GM12873 (cell line): ENCODE results near the gene SCRN2.

ENCODE experiments used
- TF ChIP-seq, protein P1 (sequence below): IDR thresholded peaks from 2 replicates; pipeline ENCODE4 v1.5.1; 2012; ENCODE audit warnings: low read depth, mild to moderate bottlenecking, moderate library complexity, low read length, control low read depth; ENCODE audit not compliant: insufficient read depth; ENCODE audit errors: missing control alignments

SCRN2 gene

DNA sequence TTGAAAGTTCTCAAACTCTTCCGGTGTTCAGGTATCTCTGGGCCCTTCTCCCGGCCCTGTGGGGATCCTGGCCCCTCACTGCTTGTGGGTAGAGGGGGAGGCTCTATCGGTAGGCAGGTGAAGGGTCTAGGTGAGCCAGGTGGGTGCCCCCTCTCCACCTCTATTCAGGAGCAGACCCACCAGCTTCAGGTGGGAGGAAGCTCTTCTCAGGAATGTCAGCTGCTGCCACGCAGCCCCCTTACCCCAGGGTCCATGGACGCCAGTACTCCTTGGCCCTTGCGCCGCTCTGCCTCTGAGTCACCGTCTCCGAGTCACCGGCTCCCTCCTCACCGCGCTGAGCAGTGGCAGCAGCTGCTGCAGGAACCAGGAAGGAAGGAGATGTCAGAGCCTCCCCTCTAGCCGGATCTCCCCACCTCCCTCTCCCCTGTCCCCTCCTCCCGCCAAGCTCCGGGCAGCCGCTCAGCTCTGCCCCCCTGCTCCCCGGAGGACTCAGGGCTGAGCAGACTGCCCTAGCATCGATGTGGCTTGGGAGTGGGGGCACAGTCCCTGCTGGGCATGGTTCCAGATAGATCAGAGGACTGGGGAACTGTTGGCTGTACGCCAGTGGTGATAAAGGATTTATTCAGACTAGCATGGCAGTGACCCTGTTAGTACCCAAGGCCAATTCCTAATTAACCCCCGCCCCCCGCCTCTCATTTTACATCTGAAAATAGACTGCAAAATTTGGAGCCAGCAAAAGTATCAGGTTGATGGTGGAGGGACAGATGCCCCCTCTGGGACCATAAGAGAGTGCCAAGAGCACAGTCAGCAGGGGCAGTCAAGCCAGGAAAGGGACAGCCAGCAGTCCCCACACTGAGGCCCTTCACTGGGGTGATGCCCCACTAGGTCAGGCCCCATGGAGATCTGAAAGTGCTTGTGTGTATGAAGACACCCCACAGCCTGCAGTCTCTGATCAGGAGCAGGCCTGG lies 19.4 kb downstream of the SCRN2 start, which contains the start of gene OSBPL7:
Gene OSBPL7 (minus strand): TSS at position 371 of the 968 bp plus-strand sequence. CDS start 1,516 bp downstream, outside the sequence.
- TF ChIP-seq, protein P1, sequence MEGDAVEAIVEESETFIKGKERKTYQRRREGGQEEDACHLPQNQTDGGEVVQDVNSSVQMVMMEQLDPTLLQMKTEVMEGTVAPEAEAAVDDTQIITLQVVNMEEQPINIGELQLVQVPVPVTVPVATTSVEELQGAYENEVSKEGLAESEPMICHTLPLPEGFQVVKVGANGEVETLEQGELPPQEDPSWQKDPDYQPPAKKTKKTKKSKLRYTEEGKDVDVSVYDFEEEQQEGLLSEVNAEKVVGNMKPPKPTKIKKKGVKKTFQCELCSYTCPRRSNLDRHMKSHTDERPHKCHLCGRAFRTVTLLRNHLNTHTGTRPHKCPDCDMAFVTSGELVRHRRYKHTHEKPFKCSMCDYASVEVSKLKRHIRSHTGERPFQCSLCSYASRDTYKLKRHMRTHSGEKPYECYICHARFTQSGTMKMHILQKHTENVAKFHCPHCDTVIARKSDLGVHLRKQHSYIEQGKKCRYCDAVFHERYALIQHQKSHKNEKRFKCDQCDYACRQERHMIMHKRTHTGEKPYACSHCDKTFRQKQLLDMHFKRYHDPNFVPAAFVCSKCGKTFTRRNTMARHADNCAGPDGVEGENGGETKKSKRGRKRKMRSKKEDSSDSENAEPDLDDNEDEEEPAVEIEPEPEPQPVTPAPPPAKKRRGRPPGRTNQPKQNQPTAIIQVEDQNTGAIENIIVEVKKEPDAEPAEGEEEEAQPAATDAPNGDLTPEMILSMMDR: peak; percentile 7

DNA sequence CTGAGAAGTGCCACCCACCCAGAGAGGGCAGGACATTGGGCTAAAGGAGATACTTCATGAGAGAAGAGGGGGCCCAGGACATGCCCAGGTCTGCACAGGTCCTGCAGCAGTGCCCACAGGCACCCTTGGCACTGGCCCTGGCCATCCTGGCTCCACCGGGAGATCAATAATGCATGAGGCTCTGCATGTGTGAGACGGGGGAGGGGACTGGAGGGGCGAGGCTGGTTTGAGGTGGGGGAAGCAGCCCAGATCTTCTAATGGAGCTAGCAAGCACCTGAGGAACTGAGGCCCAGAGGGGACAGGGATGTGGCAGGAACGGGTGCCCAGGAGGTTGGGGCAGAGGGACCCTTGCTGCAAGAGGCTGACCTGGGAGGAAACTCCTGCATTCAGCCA lies 20.0 kb downstream of the SCRN2 start:
- TF ChIP-seq, protein P1: no peak

DNA sequence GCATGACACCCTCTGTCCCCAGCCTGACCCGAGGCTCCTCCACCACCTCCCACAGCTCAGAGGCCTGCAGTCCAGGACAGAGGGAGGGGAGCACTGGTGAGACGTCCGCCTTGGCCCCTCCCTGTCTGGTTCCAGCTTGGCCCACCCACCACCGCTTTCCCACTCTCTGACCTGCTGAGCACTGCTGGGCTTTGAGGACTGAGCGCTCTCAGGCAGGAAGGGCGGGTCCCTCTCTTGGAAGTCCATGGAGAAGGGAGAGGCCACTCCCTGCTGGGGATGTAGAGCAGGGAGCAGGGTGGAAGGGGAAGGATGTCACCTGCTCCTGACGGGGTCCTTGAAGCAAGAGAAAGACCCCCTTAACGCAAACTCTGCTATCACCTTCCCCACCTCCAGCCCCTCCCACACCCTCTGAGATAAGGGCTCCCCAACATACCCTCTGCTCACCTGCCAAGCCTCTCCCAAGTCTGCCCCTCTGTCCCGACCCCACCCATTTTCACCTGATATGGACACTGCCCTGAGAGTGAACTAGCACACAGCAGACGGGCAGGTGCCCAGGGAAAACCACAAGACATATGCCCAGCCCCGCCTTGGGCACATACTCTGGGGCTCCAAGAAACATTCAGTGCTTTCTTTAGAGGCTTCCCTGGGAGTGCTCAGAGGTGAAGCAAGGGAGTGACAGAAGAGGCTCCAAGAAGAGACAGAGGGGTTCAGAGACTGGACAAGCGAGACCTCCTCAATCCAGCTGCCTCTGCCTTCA lies 20.9 kb downstream of the SCRN2 start:
- TF ChIP-seq, protein P1: no peak

DNA sequence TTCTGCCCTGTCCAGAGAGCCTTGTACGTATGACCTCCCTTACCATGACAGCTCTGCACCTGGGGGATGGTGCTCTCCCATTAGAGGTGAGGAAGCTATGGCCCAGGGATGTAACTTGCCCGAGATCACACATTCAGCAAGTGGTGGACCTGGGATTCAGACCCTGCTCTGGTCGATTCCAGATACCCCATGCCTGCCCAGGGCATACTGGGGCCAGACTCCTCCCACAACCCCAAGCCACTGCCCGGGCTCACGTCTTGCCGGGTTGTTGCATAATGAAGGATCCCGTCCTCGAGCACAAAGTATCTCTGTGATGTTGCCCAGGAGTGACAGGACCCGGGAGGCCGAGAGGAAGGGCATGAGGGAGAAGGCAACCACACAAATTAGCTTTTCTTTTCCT lies 21.6 kb downstream of the SCRN2 start:
- TF ChIP-seq, protein P1: no peak

DNA sequence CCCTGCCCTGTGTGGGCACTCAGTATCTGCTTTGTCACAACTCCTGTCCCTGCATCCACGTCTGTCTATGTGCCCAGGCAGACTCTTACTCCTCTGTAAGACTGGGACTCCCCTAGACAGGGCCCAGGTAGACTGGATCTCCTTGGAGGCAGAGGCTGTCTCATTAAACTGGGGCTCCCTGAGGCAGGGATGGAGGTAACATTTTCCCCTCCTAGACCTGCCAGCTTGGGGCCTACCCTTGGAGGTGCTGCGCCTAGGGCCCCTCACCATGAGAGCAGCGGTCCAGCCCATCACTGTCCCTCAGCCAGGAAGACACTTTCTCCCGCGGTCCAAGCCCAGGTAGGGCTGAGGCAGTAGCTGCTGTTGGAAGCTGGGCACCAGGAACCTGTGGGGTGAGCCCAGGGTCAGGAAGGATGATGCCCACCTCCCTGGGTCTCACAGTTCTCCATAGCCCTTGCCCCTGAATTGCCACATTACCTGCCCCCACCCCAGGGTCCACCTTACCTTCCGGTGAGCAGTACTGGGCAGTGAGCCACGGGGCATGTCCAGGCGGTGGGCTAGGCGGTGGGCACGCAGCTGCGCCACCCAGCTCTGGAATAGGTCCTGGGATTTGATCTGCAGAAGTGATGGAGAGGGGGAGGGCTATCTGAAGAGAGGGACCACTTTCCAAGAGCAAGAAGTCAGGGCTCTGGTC lies 22.9 kb downstream of the SCRN2 start:
- TF ChIP-seq, protein P1: no peak

DNA sequence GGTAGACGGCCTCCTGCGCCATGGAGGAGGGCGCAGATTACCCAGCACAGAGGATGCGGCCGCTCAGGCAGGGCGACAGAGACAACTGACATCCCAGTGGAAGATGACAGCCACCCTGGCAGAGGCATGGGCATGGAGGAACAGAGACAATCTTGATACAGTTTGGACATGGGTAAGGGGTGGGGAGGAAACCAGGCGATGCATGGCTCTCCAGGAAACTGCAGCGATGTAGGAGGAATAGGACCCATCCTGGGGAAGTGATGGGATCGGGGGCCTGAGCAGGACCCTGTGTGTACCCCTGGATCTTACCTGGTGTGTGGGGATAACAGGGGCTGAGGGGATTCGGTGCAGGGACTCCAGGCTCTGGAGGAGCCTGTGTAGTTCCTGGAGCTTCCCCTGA lies 24.1 kb downstream of the SCRN2 start:
- TF ChIP-seq, protein P1: no peak
